Measurements from ENCODE around the gene GBP6.

Gene GBP6

DNA sequence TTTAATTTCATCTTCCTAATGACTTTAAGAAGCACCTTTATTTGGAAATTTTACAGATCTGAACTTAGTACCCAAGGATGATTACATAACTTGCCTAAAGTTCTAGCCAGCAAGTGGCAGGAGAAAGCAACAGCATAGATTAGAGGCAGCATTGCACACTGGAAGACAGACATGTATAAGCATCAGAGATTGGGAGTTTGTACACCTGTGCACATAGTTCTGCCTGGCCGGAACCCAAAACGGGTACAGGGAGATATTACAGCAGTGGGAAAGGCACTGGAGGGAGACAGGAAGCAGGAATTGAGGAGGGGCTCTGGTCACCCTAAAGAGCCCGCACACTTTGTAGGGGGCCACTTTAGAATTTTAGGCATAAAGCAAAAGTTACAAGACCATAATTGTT, 19.3 kb downstream of the GBP6 start:
- Histone ChIP-seq H3K79me2 (ENCODE audit: low read length) (no peaks in the 10 kb centered on the region), H3K9me3 (ENCODE audit: insufficient read depth, low read length) (no peaks in the 10 kb centered on the region), H3K36me3 (replicated peaks; ENCODE audit: low read depth, low read length) (no peaks in the 10 kb centered on the region), H3K27me3 (ENCODE audit: low read depth, low read length) (no peaks in the 10 kb centered on the region), H4K20me1 (ENCODE audit: insufficient read depth, low read length) (no peaks in the 10 kb centered on the region), H3K9ac (ENCODE audit: low read length) (no peak overlapping the region), H3K27ac (ENCODE audit: low read length) (no peak overlapping the region), H3K4me3 (ENCODE audit: low read length) (no peak overlapping the region), H3K4me2 (ENCODE audit: low read length) (no peak overlapping the region), H3K4me1 (ENCODE audit: low read length) (no peaks in the 10 kb centered on the region), H2AFZ (ENCODE audit: low read depth, low read length) (no peak overlapping the region)
- no peak for TF ChIP-seq EZH2phosphoT487 (IDR thresholded peaks at IDR 0.05; ENCODE audit: low read depth)
- TF ChIP-seq, protein P1, sequence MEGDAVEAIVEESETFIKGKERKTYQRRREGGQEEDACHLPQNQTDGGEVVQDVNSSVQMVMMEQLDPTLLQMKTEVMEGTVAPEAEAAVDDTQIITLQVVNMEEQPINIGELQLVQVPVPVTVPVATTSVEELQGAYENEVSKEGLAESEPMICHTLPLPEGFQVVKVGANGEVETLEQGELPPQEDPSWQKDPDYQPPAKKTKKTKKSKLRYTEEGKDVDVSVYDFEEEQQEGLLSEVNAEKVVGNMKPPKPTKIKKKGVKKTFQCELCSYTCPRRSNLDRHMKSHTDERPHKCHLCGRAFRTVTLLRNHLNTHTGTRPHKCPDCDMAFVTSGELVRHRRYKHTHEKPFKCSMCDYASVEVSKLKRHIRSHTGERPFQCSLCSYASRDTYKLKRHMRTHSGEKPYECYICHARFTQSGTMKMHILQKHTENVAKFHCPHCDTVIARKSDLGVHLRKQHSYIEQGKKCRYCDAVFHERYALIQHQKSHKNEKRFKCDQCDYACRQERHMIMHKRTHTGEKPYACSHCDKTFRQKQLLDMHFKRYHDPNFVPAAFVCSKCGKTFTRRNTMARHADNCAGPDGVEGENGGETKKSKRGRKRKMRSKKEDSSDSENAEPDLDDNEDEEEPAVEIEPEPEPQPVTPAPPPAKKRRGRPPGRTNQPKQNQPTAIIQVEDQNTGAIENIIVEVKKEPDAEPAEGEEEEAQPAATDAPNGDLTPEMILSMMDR (IDR thresholded peaks at IDR 0.05; ENCODE audit: low read depth, low read length), result no peak

GRCh38 chr1:89390707-89391106, 26.8 kb downstream of the GBP6 start:
- H3K27me3 ChIP-seq (ENCODE audit: low read depth, low read length), result no peaks in the 10 kb centered on the region
- H3K9ac ChIP-seq (ENCODE audit: low read length), result no peak overlapping the region
- no peak overlapping the region for H3K4me2 ChIP-seq (ENCODE audit: low read length)
- H3K9me3 ChIP-seq (ENCODE audit: insufficient read depth, low read length), result no peaks in the 10 kb centered on the region
- H3K79me2 ChIP-seq (ENCODE audit: low read length), result no peaks in the 10 kb centered on the region
- H3K36me3 ChIP-seq (replicated peaks; ENCODE audit: low read depth, low read length), result no peaks in the 10 kb centered on the region
- H3K4me1 ChIP-seq (ENCODE audit: low read length), result no peaks in the 10 kb centered on the region
- no peak overlapping the region for H3K4me3 ChIP-seq (ENCODE audit: low read length)
- H3K27ac ChIP-seq (ENCODE audit: low read length), result no peak overlapping the region
- no peak for TF ChIP-seq EZH2phosphoT487 (IDR thresholded peaks at IDR 0.05; ENCODE audit: low read depth)
- TF ChIP-seq, protein P1 (IDR thresholded peaks at IDR 0.05; ENCODE audit: low read depth, low read length), result no peak
- H2AFZ ChIP-seq (ENCODE audit: low read depth, low read length), result no peak overlapping the region
- H4K20me1 ChIP-seq (ENCODE audit: insufficient read depth, low read length), result no peaks in the 10 kb centered on the region

DNA sequence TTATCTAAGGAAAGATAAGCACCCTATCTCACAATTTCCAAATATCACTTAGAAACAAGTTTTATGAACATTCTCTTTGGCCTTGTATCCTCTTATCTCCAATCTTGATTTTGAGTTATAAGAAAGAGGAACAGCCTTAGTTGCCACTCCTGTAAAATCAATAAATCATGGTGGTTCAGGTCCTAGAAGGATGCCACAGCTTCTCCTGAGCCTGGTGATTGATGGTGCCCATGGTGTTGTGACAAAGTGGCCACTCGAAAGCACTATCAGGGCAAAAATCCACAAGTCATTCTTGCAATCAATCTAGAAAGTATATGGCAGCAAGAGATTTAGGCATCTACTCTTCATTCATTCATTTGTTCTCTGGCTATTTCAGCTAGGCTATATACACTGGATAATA, 27.8 kb downstream of the GBP6 start:
- H3K36me3 ChIP-seq (replicated peaks; ENCODE audit: low read depth, low read length), result no peaks in the 10 kb centered on the region
- no peak overlapping the region for H3K9ac ChIP-seq (ENCODE audit: low read length)
- no peak overlapping the region for H2AFZ ChIP-seq (ENCODE audit: low read depth, low read length)
- no peaks in the 10 kb centered on the region for H3K9me3 ChIP-seq (ENCODE audit: insufficient read depth, low read length)
- no peaks in the 10 kb centered on the region for H3K79me2 ChIP-seq (ENCODE audit: low read length)
- H3K4me3 ChIP-seq (ENCODE audit: low read length), result no peak overlapping the region
- no peaks in the 10 kb centered on the region for H3K27me3 ChIP-seq (ENCODE audit: low read depth, low read length)
- TF ChIP-seq EZH2phosphoT487 (IDR thresholded peaks at IDR 0.05; ENCODE audit: low read depth), result no peak
- TF ChIP-seq, protein P1 (IDR thresholded peaks at IDR 0.05; ENCODE audit: low read depth, low read length), result no peak
- no peak overlapping the region for H3K27ac ChIP-seq (ENCODE audit: low read length)
- no peaks in the 10 kb centered on the region for H4K20me1 ChIP-seq (ENCODE audit: insufficient read depth, low read length)
- no peaks in the 10 kb centered on the region for H3K4me1 ChIP-seq (ENCODE audit: low read length)
- no peak overlapping the region for H3K4me2 ChIP-seq (ENCODE audit: low read length)

GRCh38 chr1:89394851-89395250, 31.0 kb downstream of the GBP6 start:
- H4K20me1 ChIP-seq (ENCODE audit: insufficient read depth, low read length), result no peaks in the 10 kb centered on the region
- TF ChIP-seq, protein P1 (IDR thresholded peaks at IDR 0.05; ENCODE audit: low read depth, low read length), result no peak
- no peak for TF ChIP-seq EZH2phosphoT487 (IDR thresholded peaks at IDR 0.05; ENCODE audit: low read depth)
- no peaks in the 10 kb centered on the region for H3K9me3 ChIP-seq (ENCODE audit: insufficient read depth, low read length)
- H3K27ac ChIP-seq (ENCODE audit: low read length), result no peak overlapping the region
- no peak overlapping the region for H2AFZ ChIP-seq (ENCODE audit: low read depth, low read length)
- H3K4me1 ChIP-seq (ENCODE audit: low read length), result no peaks in the 10 kb centered on the region
- no peaks in the 10 kb centered on the region for H3K27me3 ChIP-seq (ENCODE audit: low read depth, low read length)
- no peak overlapping the region for H3K4me3 ChIP-seq (ENCODE audit: low read length)
- no peak overlapping the region for H3K9ac ChIP-seq (ENCODE audit: low read length)
- H3K4me2 ChIP-seq (ENCODE audit: low read length), result no peak overlapping the region
- H3K36me3 ChIP-seq (replicated peaks; ENCODE audit: low read depth, low read length), result no peaks in the 10 kb centered on the region
- H3K79me2 ChIP-seq (ENCODE audit: low read length), result no peaks in the 10 kb centered on the region

Measured in OCI-LY3 (cell line).